Glomerular visceral epithelial cell (primary cell): ENCODE results near the gene HINFP.
"Not testable (repeated sequence)": the region's sequence is repeated elsewhere in the genome, so short reads cannot be mapped to it uniquely, and the experiment has no call there.

Source experiments
- DNase-seq: peaks from one replicate; pipeline ENCODE4 v3.0.0-alpha.2; 2016; ENCODE audit errors: extremely low spot score

The HINFP gene

DNA sequence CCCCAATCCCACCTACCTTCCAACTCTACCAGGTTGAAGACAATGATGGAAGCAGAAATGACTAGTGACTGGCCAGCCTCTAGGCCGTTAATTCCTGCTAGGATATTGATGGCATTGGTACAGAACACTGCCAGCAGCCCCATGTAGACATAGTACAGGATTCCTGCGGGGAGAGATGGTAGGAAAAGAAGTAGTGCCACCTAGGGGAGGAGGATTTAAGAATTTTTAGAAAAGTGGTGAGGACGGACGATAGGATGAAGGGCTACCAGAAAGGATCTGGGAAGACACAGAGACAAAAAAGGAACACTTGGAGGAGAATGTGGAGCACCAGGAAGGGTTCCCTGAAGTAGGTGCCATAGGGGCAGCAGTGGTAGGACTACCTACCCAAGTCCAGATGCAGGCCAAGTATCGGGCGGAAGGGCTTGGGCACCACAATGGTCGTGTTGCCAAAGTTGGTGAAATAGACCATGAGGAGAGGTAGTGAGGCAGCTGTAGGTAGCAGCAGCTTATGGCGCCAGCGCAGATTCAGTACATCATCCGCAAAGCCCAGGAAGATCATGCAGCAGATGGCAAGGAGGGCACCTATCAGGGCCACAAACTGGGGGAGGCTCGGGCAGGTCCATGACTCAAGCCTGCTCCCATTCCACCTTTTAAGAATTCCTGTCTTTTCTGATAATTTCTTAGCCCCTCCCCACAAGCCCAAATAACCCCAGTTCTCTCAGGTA lies 21.0 kb upstream of the HINFP start:
- peak; percentile 41 for DNase-seq

DNA sequence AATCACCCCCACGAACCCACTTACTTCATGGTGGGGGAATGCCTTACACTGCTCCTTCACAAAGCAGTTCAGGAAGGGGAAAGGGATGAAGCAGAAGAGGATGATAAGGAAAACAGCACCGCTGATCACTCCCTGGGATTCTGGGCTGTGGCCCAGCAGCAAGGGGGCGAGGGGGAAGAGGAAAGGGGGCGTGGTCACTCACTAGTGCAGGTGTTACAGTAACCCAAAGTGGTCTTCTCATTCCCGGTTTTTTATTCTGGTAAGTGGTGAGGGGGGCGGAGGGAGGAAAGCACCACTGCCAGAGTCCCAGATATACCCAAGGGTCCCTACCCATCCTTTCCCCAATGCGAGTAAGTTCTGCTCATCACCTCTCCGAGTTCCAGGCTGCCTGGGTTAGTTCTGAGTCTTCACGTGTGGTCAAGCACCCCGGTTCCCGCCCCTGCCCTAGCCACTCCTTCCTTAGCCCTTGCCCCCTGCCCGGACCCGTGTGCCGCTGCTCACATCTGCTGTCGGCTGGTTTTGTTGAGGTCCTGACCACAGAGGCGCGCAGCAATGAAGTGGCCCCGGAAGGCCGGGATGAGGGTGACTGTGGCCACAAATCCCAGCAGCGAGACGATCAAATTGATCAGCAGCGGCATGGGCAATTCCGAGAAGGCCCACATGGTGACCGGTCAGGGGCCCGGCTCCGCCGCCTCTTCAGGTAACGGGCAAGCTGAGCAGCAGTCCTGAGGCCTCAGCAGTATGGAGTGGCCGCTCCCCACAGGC lies 20.2 kb upstream of the HINFP start:
- DNase-seq = peak; percentile 40

DNA sequence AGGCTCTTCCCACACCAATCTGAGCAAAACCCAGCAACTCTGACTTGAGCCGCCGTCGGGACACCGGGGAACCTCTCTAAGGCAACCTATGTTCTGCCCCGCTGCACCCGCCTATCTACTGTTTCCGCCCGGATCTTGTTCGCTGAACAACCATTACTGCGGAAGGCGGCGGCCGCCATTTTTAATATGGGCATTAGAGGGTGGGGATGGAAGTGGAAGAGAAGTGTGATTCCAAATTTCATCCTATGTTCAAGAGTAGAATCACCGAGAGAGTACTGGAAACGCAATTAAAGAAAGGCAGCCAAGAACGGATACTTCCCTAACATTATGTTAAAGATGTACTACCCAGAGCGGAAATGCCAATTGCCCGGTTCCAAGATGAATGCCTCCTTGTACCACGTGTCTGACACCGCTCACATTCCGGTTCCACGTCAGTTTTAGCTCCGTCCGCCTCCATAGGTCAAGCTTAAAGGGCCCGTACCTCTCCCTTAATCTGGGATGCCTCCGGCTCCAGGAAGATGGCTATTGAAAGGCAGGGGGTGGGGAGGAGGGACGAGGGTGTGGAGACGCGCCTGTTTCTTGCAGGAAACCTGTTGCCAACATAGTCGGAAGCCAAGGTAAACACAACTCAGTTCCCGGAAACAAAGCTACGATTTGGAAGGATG lies 19.5 kb upstream of the HINFP start, which contains the start of gene DPAGT1:
Gene DPAGT1, minus strand, starts transcription at position 95 of the 665 bp plus-strand sequence. CDS start 198 bp downstream, outside the sequence.
- DNase-seq = peak; percentile 94

DNA sequence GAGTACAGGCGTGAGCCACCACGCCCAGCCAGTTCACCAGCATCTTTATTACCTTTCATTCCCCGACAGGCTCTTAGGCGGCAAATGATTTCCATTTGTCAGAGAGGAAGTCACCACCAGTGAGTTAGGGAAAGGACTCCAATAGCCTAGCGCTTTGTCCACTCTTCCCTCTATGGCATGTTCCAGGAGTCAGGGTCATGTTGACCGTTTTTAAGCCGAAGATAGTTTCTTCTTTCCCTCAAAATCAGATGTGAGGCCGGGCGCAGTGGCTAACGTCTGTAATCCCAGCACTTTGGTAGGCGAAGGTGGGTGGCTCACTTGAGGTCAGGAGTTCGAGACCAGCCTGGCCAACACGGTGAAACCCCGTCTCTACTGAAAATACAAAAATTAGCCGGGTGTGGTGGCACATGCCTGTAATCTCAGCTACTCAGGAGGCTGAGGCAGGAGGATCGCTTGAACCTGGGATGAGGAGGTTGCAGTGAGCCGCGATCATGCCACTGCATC lies 18.2 kb upstream of the HINFP start:
- DNase-seq = not testable (repeated sequence)

DNA sequence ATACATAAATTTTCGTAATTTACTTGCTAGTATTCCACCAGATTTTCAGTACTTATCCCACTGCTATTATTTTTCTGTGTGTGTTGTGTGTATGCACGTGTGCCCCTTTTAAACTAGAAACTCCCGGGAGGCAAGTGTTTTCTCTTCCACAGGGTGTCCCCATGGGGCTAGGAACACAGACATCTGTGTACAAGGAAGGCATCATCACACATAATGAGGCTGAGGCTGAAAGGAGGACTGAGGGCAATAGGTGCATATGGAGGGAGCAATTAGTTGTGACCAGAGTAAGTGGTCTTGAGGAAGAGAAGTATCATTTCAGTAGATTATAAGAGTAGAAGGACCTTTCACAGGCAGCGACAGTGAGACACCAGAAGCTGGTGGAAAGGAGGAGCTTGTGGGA lies 17.6 kb upstream of the HINFP start:
- no peak for DNase-seq

DNA sequence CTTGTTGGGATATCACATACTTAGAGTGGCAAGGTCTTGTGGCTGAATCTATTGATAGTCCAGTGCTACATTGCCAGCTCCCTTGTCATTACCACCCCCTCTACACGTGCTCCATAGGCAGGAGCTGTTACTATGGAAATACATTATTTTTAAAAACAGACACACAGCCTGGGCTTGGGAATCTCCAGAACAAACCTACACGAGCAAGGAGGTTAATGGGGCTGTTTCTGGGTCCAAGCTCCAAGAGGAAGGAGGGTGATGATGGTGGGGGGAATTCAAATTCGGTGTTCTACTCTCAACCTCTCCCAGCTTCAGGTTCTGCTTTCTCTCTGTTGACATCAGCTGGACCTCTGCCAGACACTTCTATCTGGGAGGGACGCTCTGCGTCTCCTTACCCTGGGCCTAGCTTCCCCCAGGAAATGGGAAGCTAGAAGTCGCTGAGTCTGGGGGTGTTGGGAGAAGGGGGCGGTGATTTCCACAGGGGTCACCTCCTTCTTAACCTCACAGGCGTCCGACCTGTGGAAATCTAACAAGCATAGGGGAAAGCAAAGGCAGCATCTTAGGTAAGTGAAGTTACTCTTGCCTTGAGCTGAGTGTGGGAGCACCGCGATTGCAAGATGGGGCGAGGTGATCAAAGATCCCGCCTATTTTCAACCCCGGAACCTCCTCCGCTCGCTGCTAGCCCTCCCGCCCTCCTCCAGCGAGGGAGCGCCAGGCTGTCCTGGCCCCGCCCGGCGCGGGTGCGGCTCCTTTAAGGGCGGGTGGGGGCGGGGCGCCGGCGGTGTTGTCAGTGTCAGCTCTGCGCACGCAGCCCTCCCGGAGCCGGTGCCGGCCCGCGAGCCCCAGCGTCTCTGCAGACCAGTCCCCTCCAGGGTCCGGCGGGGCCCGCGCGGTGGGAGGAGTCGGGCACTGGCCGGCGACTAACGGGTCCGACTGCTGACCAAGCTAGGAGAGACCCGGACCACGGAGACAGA lies 14.5 kb upstream of the HINFP start, which contains the start of gene C2CD2L:
Gene C2CD2L, plus strand, starts transcription at position 781 of the 974 bp plus-strand sequence. CDS start 398 bp downstream, outside the sequence.
- DNase-seq = peak; percentile 93

DNA sequence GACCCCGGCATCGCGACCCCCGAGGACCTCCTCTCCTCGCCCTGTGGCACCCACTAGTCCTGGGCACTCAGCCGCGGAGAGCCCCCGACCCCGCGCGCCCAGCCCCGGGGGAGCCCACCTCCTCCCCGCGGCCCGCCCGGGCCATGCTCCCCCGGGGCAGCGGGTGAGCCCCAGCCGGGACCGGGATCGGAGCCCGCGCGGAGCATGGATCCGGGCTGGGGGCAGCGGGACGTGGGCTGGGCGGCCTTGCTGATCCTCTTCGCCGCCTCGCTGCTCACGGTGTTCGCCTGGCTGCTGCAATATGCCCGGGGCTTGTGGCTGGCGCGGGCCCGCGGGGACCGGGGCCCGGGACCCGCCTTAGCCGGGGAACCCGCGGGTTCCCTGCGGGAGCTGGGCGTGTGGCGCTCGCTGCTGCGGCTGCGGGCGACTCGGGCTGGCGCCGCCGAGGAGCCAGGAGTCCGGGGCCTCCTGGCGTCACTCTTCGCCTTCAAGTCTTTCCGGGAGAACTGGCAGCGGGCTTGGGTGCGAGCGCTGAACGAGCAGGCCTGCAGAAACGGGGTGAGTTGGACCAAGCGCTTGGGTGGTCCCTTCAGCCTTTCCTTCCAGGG lies 13.7 kb upstream of the HINFP start:
- no peak for DNase-seq

DNA sequence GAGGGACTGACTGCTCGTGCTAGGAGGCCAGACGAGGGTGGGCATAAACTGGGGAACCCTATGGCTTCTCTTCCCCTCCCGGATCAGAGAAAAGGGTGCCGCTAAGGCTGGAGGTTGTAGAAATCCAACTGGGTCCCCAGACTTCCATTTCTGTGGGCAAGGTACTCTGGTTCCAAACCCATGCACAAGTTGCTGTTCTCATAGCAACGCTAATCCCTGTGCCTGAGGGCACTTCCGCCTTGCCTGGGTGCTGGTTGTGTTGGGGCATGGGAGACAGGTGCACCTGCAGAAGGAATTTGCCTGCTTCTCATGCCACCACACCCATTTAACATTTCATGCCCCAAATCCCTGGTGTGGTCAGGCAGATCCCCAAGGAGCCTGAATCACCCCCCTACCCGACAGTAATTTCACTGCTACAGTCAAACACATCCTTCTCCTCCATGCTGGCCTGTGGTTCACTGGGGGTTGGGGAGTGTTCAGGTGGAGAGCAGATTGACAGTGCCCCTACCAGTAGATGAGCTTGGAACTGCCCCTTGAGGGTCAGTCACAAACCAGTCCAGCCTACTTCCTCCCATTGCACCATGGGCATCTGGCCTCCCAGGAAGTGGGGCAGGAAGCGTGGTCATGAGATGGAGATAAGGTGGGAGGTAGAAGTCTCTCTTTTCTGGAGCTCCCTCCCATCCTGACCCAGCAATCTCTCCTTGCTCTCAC lies 13.1 kb upstream of the HINFP start:
- peak; percentile 47 for DNase-seq

DNA sequence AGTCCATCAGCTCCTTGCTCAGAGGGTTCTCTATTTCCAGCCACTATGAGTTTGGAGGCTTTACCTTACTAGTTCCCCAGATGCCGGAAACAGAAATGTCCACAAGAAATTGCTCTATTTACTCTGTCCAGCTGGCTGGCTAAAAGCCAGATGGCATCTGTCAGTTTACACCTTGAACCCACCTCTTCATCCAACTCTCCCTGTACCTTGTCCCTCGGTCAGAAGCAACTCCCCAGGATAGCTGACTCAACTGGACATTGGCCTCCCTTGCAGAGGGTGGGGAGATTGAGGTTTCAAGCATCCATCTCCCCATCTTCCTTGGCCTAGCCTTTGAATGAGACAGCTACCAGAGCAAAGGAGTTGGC lies 12.5 kb upstream of the HINFP start:
- DNase-seq = no peak

DNA sequence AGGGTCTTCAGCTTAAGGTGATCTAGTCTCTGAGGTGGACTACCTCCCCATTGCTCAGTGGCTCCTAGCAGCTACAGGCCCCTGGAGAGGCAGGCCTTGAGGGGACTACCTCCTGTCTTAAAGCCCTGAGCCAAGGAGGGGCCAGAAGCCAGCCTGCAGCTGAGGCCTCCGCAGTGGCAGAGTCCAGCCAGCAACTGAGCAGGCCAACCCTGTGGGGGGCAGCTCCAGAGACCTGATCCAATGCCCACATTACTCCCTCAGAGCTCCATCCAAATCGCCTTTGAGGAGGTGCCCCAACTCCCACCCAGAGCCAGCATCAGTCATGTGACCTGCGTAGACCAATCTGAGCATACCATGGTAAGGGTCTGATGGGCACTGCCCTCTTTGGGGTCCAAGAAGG lies 11.5 kb upstream of the HINFP start:
- no peak for DNase-seq

DNA sequence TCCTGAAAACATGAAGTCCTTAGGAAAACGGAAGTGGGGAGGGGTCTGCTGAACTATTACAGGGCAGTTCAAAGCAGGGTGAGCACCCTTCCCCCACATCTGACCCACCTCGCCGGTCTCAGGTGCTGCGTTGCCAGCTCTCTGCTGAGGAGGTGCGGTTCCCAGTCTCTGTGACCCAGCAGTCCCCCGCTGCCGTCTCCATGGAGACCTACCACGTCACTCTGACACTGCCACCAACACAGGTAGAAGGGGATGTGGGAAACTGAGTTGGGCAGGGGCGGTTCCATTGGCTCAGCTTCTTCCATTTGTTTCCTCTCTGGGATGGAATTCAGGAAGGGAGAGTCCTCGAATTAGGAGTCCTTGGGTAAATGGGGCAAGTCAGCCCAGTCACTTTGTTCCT lies 10.9 kb upstream of the HINFP start:
- no peak for DNase-seq

DNA sequence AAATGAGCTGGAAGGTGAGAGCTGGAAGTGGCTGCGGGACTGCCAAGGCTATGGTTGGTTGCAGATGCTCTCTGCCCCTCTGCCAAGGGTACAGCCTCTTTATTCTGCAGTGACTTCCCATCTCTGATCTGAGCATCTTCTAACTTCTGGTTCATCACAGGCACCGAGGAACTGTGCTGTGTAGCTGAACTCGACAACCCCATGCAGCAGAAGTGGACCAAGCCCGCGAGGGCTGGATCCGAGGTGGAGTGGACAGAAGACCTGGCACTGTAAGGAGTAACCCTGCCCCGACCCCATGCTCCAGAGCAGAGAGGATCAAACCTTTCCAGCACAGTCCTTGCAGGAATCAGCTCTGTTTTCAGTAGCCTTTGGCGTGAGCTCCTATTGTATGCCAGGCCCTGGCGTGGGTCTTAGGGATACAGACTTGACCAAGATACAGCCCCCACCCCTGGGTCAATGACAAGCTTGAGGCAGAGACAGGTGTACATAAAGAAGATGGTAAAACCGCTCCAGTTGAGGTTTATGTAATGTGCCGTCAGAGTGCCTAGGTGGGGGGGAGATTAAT lies 9.9 kb upstream of the HINFP start:
- DNase-seq = no peak

DNA sequence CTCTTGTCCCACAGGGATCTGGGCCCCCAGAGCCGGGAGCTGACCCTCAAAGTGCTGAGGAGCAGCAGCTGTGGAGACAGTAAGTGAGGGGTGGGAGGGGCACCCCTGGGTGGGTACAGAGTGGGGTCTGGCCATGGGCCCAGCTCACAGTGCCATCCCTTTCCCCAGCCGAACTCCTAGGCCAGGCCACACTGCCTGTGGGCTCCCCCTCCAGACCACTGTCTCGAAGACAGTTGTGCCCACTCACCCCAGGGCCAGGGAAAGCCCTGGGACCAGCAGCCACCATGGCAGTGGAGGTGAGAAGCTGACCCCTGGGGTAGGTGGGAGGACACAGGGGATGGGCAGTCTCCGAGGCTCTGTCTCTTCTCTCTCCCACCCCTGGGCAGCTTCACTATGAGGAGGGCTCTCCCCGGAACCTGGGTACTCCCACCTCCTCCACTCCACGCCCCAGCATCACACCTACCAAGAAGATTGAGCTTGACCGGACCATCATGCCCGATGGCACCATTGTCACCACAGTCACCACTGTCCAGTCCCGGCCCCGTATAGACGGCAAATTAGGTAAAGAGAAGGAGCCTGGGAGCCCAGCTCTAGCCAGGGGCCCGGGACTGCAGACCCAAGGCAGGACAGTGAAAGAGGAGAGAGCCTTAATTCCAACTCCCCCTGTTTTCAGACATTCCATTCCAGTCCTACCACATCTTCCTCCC lies 8.9 kb upstream of the HINFP start:
- no peak for DNase-seq

DNA sequence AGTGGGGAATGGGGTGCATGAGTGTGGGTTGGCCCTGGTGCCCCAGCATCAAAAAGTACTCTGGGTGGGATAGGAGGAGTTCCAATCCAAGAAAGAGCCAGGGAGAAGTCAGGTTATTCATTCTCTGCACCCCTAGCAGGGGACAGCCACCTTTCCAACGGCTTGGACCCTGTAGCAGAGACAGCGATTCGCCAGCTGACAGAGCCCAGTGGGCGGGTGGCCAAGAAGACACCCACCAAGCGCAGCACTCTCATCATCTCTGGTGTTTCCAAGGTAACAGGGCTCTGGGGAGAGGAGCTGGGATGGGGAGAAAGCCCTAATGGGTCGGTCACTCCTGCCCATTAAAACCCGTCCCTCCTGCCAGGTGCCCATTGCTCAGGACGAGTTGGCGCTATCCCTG lies 7.7 kb upstream of the HINFP start:
- no peak for DNase-seq

DNA sequence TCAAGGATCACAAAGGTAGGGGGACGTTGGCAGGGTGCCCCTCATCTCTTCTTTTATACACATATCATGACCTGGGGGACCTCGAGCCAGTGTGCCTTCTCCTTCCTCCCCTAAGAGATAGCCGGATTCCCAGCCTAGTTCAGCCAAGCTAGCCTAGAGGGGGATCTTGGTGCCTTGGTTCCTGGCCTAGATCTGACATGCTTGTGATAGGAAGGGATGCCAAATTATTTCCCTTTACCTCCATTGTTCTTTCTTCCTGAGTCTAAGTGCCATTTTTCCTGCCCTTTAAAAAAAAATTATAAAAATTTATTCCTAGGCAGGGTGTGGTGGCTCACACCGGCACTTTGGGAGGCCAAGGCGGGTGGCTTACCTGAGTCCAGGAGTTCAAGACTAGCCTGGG lies 7.0 kb upstream of the HINFP start:
- no peak for DNase-seq

DNA sequence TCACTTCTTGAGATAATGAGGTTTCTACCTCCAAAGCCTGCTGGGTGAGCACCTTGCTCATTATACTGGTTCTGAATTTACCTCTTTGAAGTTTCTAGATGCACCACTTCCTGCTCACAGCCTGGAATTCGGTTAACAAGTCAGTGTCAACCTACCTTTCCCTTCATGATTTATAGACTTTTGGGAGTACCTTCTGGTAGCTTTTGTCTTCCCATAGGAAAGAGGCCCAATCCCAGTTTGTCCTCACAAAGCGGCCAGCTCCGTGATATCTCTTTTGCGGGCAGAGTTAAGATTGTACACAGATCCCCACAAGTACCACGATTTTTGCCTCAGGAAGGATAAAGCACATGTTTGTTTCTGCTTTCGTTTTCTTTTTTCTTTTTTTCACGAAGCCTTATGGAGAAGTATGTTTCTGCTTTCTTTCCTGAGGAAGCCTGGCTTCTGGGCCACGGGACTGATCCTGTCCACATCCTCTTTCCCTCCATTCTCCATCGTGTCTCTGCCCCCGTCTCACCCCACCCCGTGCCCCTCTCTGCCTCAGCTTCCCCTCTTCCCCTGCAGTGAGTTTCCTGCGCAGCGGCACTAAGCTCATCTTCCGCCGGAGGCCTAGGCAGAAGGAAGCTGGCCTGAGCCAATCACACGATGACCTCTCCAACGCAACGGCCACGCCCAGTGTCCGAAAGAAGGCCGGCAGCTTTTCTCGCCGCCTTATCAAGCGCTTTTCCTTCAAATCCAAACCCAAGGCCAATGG lies 5.7 kb upstream of the HINFP start:
- no peak for DNase-seq

DNA sequence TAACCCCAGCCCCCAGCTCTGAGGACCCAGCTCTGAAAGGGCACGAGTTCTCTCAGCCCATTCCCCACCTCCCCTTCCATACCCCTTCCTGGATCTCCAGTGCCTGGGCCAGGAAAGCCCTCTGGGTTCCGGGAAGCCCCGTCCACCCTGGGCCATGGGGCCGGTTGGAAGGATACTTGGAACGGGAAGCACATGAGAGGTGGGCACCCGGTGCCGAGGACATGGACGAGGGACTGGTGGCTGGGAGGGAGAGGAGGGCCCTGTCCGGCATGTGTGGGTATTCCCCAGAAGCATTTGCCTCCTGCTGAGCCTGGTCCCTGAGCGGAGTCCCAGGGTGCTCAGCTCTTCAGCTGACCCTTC lies 5.2 kb upstream of the HINFP start:
- DNase-seq = no peak

DNA sequence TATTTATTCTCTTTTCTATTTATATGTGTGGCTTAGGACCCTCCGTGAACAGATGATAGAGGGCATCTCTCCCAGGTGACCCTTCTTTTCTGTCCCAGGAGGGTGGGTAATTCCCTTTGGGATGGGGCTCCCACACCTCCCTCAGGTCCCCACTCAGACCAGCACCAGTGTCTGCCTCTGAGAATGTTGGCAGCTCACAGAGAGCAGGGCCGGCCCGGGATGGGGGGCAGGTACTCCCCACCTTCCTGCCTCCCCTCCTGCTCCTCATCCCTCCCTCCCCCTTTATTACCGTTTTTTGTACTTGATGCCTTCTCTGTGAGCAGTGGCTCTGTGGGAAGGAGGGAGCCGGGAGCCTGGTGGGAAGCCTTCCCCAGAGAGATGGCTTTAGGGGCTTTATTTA lies 4.8 kb upstream of the HINFP start:
- DNase-seq = no peak
